ENCODE results near the gene KLHDC7B.

The KLHDC7B gene

DNA sequence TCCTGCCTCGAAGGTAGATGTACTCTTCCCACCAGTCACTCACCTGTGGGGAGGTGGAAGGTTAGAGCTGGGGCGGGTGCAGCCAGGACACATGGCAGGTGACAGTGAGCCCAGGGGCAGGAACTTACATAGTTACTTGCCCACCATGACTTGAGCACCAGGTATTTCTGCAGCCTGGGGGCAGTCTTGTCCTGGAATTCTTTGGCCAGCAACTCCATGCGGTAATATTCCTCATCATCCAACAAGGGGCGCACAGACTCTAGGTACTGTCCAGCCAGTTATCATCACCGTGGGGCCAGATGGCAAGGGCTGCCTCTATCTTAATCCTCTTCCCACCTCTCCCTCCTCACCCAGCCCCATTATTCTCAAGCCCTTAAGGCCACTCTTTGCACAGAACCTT lies 30.4 kb downstream of the KLHDC7B start:
- peak; percentile 60 for DNase-seq

DNA sequence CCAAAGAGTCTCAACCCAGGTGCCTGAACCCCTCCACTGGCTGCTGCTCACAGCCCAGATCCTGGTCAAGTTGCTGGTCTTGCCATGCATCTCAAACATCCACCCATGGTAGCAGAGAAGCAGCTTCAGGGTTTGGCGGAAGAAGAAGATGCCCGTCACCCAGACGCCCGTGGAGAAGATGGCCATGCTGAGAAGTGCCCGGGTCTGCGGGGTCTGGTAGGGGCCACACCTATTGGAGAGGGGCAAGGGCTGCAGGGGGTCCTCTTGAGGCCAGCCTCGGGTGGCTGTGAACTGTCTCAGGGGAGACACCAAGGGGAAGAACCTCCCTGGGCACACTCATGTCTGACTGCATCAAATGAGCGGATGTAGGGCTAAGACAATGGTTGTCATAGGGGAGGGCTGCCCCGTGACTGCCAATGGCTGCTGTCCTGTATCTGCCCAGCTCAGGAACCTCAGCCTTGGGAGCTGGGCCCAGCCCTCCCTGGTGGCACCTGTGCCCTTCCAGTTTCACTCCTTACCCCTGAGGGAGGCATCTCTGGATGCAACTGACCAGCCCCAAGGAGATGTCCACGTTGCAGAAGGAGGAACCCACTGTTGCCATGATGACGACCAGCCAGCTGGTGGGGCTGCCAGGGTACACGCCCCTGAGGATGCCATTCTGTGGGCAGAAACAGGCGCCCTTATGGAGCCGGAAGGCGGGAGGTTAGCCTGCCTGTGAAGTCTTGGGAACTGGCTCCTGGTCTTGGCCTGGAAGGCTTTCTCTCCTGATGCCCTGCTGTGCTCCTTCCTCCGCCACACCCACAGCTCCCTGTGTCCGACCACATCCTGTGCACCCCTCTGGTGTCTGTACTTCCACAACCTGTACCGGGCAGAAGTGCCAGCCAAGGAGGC lies 31.4 kb downstream of the KLHDC7B start:
- no peak for DNase-seq

DNA sequence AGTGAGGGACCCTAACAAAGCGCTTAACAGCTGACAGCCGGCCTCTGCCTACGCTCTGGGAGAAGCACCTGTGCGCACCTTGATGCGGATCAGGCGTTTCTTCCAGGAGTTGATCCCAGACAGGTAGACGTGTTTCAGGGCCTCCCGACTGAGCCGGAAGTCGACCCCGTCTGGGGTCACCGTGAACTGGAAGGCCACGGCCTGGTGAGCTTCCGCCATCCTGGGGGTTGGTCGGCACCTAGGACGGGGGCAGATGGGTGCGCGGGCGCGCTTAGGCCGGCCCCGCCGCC lies 31.9 kb downstream of the KLHDC7B start:
- no peak for DNase-seq

DNA sequence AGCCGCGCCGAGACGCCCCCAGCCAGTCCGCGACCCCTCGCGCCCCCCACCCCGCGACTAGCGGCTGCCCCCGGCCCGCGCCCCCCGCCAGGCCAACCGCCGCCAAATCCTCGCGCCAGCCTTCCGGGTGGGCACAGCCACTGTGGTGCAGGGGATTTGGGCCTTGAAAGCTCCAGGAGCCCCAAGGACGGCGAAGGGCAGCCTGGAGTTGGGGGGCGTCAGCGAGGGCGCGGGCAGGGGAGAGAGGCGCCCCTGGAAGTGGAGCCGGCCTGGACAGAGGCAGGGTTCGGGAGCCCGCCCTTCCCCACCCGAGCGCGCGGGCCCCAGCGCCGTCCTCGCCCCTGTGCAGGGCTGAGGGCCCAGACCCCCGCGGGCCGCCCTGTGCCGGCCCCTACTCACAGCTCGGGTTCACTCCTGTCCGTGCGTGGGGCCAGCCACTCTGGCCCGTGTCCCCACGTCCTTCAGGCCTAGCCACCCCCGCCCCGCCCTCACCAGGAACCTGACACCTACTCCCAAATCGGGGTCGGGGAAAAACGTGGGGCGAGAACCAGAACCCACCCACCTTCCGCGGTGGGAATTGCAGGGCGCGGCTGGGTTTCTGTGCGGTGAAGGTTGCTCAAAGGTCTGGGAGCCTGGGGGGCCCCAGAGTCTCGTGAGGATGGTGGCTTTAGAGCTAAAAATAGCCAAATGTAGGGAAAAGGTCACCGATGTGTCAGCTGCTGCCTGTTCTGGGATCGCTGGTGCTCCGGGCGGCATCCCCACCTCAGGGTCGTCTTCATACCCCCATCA lies 32.5 kb downstream of the KLHDC7B start, which contains the start of gene CPT1B:
Gene CPT1B (minus strand): TSS at position 441 of the 789 bp plus-strand sequence. CDS start 512 bp downstream, outside the sequence.
- DNase-seq: no peak

DNA sequence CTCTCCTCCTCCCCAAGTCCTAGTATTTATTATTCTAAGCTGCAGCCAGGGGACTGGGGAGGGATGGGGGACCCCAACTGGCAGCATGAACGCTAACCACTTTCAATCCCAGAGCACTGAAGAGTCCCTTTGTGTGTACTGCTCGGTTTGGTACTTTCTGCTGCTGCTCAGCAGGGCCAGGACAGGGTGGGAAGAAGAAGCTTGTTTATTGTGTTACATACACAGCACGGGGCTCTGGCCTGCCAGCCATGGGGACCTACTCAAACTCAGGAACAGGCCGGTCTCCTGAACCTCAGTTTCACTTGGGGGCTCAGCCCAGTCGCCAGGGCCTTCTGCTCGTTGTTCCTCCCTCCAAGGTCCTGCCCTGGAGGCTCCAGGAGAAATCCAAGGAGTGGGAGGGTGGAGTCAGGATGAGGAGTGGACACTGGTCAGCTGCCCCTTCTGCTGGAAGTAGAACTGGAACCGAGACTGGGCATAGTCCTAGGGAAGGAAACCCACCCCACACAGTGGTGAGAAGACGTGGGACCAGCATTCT lies 33.1 kb downstream of the KLHDC7B start:
- no peak for DNase-seq

DNA sequence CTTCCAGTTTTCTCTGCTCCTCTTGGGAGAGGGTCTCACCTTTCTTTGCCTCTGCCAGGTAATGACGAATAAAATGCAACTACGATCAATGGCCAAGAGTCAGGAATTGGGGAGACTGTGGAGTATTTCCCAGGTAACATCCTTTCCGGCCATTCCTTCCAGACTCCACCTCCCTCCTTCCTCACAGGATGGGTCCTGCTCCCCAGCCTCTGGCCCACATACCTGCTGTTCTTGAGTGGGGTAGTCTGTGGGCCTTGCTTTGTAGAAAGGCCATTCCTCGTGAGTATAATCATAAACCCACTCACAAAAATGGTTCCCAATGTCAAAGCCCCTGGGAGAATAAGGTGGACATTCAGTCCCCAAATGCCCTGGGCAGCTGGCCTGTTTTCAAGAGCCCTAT lies 34.1 kb downstream of the KLHDC7B start:
- DNase-seq: no peak

DNA sequence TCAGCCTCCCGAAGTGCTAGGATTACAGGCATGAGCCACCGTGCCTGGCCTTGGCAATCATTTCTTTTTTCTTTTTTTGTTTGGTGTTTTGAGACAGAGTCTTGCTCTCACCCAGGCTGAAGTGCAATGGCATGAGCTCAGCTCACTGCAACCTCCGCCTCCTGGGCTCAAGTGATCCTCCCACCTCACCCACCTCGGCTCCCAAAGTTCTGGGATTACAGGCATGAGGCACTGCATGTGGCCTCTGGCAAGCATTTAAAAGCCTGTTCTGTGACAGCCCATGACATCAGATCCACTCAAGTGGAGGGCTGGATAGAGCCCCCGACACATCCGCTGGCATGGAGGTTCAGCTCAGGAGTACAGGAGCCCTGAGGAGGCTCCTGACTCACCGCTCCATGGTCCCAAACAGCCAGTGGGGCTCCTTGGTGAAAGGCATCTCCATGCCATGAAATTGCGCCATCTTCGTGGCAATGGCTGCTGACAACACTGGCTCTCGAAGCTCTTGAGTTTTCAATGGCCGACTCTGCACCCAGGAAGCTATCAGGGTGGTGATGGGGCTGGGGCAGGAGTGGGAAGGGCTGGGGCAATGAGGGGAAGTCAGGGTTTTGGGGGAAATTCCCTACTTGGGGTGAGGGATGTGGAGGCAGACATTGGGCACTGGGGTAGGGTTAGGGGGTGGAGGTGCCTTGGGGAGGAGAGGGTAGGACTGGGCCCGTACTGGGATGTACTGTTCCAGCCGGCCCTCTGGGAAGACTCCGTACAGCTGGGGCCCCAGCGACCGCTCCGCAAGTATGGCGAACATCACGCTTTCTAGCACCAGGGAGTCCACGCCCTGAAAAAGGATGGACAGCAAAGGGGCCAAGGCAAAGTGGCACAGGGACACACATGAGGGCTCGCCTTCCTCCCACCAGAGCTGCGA lies 35.6 kb downstream of the KLHDC7B start:
- DNase-seq: no peak

DNA sequence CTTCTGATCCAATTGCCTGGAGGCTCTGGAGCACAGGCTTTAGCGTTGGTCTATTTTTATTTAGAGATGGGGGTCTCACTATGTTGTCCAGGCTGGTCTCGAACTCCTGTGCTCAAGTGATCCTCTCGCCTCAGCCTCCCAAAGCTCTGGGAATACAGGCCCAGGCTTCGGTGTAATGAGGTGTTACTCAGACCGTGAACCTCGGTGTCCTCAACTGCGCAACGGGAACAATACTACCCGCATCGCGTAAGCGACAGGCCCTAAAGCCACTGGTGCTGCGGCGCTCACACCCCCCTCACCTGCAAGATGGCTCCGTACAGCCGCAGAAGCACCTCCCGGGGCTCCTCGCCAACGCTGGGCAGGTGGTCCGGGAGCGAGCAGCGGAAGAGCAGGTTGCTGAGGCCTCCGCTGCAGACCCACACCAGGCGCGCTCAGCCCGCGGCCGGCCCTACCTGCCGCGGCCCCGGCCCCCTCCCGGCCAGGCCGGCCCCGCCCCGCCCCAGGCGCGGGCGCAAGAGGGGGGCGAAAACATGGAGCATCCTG lies 36.3 kb downstream of the KLHDC7B start:
- peak; percentile 26 for DNase-seq

DNA sequence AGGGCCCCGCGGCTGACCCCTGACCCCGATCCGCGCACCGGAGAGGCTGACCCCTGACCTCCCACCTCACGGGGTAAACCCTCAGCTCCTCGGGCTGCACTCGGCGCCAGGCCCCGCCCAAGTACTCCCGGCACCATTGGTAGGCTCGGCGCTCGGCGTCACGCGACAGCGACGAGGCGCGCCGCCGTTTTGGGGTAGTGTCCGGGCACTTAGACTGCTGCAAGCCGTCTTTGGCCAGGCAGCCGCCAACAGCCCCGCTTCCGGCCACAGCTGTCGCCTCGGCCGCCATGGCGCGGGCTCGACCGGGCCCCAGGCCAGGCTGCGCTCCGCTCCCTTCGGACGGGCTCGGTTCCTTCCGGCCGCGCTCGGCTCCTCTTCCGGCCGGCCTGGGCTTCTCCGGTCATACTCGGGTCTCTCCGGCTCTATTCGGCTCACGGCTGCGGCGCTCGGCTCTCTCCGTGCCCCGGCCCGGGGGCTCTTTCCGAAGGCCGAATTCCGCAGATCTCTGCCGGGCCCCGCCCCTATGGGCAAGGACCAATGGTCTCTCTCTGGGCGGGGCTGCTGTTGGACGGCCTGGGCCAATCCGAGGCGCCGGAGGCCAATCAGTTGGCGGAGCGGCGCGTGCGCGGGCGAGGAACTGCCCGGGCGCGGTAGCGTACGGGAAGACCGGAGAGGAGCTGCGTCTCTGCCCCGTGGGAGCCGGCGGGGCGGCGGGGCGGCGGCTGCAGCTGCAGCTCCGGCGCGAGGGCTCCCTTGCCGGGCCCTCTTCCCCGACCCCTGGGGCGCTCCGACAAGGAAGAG lies 37.0 kb downstream of the KLHDC7B start, which contains the start of gene CHKB:
Gene CHKB (minus strand): TSS at position 357 of the 801 bp plus-strand sequence. CDS start 68 bp downstream, at position 289.
- DNase-seq: peak; percentile 99

DNA sequence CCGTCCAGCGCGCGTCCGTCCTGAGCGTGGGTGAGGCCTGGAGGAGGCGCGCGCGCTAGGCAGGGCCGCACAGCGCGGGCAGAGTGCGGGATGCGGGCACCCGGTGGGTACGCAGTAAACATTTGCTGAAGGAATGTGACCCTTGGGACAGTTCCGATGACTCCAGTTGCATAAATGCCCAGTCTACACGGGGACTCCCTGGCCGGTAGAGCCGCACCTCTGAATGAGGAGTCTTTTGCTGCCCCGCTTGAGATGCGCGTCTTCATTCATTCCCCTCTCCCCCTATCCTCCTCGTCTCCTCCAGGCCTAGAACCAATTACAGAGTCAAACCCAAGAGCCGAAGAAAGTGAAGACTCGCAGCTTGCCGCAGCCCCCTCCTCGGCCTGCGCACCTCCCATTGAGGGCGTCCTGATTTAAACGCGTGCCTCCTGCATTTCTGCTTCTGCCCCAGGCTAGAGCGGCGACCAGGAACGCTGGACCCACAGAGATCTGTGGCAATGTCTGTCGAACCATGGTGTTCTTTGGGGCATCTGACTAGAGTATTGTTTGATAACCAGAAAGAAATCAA lies 37.7 kb downstream of the KLHDC7B start:
- no peak for DNase-seq

DNA sequence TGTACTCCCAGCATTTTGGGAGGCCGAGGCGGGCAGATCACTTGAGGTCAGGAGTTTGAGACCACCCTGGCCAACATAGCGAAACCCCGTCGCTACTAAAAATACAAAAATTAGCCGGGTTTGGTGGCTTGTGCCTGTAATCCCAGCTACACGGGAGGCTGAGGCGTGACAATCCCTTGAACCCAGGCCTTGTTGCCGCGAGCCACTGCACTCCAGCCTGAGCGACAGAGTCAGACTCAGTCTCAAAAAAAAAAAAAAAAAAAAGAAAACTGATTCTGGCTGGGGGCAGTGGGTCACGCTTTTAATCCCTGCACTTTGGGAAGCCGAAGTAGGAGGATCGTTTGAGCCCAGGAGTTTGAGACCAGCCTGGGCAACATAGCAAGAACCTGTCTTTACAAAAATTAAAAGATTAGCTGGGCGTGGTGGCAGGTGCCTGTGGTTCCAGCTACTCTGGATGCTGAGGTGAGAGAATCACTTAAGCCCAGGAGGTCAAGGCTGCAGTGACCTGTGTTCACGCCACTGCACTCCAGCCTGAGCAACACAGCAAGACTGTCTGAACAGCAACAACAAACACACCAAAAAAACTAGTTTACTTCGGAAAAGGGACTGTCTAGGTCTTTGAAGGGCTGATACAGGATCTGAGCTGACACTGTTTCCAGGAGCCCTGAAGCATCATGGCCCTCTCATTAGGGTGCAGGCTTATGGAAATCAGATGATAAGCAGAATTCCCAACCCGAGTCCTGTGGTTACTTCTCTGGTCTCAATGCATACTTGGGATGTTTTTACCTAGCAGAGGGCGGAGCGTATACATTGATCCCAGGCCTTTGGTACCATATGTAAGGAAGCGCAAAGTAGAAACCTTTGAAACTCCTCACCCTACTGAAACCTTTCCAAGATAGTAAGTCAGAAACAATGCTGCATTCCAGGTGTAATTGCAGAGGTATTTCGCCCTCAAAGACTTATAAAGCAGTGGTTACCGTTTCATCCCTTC lies 38.7 kb downstream of the KLHDC7B start:
- no peak for DNase-seq

DNA sequence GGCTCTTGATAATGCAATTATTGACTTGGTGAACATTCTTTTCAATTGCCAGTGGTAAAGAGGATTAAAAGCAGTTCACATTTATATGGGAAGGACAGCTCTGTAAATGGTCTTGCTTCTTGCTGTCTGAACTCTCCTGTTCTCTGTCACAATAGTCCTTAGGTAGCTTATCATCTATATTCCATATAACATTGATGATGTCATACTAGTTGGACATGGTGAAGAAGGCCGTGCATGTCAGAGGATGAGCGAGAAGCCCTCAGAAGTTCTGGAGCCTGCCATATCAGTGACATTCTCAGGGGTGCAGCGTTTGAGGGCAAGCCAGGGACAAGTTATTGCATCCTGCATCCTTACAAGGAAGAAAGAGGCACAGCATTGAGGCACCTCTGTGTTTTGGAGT lies 39.5 kb downstream of the KLHDC7B start:
- no peak for DNase-seq

DNA sequence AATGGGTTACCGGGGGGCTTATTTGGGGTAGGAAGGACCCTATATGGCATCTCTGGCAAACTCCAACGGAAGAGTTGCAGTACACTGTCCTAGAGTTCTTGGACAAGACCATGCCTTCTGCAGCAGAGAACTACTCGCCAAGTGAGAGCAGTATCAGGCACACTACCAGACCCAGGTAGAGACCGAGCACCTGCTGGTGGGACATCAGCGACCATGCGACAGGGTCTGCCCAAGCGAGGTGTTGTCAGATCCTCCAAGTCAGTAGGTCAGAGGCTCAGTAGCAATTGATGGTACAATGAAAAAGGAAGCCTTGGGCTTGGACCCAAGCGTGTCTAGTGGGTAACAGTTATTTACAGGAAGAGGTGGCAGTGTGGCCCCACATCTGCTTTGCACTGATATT lies 40.1 kb downstream of the KLHDC7B start:
- no peak for DNase-seq

DNA sequence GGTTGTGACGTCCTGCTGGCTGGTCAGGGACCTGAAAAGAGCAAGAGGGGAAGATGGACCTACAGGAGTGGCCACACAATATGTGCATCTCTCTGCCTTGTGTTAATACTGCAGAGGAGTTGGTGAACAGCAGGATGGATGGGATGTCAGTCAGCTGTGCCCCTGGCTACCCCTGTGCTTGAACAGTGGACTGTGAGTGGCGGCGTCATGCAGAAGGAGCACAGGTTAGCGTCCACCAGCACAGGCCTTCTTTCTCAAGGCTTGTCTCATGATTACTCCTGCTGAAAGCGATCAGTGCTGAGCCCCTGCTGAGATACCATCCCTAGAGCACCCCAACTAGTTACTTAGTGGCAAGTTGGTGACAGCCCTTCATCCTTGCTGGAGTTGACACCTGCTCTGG lies 40.7 kb downstream of the KLHDC7B start:
- DNase-seq: no peak

DNA sequence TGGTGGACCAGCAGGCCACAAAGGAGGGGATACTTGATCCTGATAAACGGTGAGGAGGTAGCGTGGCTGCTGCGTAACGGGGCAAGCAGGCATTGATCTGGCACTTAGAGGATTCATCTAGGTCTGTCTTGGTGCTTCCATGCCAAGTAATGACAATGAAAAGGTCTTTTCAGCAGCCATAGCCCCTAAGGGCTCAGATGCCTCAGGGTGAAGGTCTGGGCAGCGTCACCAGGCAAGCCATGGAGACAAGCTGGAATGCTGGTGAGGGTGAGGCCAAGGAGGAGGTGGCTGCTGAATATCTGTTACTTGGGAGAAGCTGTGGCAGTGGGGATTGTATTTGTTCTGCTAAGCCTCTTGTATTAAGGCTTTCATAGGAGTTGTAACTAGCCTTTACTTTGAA lies 41.7 kb downstream of the KLHDC7B start:
- DNase-seq: no peak

DNA sequence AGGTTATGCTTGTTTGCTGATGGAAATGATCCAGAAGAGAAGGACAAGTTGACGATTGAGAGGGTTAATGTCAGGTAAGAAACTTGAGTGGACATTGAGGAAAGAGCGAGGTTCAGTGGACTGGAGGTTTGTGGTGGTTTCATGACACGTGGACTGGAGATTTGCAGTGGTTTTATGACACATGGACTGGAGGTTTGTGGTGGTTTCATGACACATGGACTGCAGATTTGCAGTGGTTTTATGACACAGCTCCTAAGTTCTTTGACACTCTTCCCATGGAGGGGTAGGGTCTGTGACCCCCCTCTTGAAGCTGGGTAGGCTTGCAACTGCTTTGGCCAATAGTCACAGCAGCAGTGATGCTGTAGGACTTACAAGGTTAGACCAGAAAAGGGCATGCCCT lies 49.5 kb downstream of the KLHDC7B start:
- no peak for DNase-seq

DNA sequence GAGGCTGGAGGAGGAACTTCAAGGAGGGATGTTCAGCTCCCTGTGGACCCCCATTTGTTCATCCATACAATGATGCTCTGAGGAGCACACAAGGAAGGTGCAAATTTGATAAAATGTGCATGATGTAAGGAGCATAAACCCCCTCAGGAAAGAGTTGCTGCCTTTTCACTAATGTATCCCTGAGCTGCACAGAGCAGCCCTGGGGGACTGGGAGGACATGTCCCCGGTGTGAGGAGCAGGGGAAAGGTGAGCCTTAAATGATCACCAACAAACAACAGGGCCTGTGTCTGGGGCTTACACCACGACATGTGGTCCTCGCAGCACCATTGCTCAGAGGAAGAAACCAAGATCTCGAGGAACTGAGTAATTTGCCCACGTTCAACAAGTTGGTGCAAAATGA lies 51.4 kb downstream of the KLHDC7B start:
- no peak for DNase-seq

DNA sequence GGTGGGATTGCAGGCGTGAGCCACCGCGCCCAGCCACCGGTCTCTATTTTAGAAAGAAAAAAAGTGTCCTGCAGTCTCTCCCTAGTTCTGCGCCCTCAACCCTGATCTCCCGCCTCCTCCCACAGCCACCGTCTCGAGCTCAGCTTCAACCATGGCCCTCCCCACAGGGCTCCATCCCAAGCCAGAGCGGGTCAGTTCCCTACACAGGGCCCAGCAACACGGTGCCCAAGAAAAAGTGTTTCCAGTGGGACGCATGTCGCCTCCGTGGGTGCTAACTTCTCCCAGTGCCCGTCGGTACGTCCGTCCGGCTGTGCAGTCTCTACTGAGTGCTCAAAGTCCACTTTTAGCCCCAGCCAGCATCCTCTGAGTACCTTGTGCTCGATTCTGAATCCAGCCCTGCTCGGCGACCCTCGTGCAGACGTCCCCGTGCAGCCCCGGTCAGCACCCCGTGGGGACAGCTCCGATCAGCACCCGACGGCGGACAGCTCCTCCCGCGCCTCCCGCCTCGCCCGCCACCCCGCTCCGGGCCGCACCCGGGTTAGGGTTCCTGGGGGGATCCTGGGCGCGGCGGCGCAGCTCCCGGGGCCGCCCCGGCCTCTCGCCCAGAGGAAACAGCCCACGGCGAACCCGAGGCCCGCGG lies 54.2 kb downstream of the KLHDC7B start:
- no peak for DNase-seq

DNA sequence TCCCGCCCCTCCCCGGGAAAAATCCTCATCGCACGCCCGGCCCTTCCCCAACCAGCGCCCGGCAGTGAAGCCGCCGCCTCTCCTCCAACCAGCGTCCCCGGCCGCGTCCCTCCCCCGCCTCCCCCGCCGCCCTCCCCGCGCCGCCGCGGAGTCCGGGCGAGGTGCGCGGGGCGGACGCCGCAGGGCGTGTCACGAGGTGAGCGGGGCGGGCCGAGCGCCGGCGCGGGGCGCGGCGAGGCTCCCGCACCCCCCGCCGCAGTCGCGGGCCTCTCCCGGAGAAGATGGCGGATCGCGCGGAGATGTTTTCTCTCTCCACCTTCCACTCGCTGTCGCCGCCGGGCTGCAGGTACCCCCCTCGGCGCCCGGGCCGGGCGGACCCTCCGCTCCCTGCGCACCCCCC lies 54.8 kb downstream of the KLHDC7B start, which contains the start of gene MAPK8IP2:
Gene MAPK8IP2 (plus strand): TSS at position 256 of the 400 bp plus-strand sequence. CDS start 26 bp downstream, at position 282.
- DNase-seq: no peak
